OCI-LY3 (cell line): ENCODE results near the gene DNAH17.

Experiments used
- CTCF ChIP-seq: fragments of 200-600, 300-600 bp; sonication (generic); IDR thresholded peaks from 2 replicates; pipeline ENCODE4 v1.5.1; 2014; ENCODE audit warnings: antibody characterized with exemption, low read length, low read depth
- EZH2phosphoT487 ChIP-seq: fragments of 200-600 bp; shearing (Covaris generic); IDR thresholded peaks from 2 replicates; pipeline ENCODE4 v1.6.1; 2018; ENCODE audit warnings: antibody characterized with exemption, mixed run types, low read depth

DNA sequence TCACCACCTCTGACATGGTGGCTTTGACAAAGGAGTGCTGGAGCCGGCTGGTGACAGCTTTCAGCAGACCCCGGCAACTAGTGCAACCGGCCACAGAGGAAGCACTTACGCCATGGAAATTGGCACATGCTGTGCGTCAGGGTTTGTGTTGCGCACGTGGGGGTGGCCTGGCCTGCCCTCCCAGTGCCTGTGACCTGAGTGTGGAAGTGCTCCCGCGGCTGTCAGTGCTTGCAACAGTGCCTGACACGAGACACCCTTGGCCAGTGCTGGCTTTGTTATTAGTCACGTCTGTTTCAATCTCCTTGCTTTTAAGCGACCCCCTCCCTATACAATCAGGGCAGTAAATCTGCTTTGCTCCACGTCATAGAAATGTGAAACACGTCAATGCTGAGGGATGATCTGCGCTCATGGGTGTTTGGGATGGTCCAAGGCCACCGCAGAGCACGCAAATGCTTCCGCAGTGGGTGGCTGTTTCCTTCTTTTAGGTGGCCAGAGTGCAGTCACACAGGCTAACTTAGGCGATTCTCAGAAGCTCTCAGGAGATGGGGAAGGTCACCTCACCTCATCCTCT is 134.5 kb downstream of the DNAH17 start:
- TF ChIP-seq CTCF (no peak), EZH2phosphoT487 (no peak)
